ENCODE results near the gene SNTG2.

SNTG2 gene

DNA sequence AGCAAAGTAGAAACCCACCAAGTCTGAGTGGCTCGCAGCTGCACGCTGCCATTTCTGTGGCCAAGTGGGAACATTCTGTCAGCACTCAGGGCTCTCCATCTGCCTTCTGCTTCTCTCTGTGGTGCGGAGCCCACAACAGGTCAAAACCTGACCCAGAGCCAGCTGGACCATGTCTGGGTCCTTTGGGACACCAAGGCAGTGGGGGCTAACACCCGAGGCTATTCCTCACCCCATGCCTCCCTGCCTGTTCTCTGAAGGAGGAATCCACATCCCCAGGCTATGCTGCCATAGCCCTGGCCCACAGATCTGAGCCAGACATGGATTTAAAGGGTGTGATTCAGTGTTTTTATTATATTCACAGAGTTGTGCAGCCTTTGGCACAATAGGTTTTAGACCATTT lies 86.4 kb downstream of the SNTG2 start:
- no peak overlapping the region for H3K4me3 ChIP-seq (ENCODE audit: low read depth, low read length)
- DNase-seq (ENCODE audit: low read depth), result no peak

GRCh38 chr2:1039549-1039948 lies 88.9 kb downstream of the SNTG2 start:
- no peak overlapping the region for H3K4me3 ChIP-seq (ENCODE audit: low read depth, low read length)
- no peak for DNase-seq (ENCODE audit: low read depth)

DNA sequence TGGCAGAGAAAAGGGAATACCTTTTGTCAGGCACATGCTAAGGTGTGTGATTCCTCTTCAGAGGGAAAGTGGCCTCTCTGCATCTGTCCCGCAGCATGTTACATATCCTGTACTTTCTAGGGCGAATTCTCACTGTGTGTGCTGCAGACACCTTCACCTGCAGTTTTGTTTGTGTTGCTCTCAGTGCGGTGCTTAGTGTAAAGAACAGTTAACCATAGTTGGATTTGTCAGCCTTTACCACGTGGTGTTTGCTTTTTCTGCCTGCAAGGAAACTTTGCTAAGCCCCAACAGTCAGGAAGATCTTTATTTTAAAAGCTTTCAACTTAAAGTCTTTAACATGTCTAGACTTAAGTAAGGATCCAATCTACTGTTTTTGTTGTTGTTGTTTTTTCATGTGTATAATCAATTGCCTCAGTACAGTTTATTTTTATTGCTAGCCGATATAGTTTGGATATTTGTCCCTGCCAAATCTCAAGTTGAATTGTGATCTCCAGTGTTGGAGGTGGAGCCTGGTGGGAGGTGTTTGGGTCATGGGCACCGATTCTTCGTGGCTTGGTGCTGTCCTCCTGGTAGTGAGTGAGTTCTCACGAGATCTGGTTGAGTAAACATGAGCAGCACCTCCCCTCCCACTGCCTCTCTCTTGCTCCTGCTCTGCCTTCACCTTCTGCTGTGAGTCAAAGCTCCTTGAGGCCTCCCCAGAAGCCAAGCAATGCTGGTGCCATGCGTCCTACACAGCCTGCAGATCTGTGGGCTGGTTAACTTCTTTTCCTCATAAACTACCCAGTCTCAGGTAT lies 90.6 kb downstream of the SNTG2 start:
- no peak overlapping the region for H3K4me3 ChIP-seq (ENCODE audit: low read depth, low read length)
- no peak for DNase-seq (ENCODE audit: low read depth)

DNA sequence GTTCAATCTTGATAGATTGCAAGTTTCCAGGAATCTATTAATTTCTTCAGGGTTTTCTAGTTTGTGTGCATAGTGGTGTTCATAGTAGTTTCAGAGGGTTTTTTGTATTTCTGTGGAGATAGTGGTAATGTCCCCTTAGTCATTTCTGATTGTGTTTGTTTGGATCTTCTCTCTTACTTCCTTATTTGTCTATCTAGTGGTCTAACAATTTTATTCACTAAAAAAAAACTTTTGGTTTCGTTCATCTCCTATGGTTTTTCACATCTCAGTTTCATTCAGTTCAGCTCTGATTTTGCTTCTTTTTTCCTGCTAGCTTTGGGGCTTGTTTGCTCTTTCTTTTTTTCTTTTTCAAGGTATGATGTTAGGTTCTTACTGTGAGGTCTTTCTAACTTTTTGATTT lies 94.5 kb downstream of the SNTG2 start:
- H3K4me3 ChIP-seq (ENCODE audit: low read depth, low read length), result no peak overlapping the region
- no peak for DNase-seq (ENCODE audit: low read depth)

DNA sequence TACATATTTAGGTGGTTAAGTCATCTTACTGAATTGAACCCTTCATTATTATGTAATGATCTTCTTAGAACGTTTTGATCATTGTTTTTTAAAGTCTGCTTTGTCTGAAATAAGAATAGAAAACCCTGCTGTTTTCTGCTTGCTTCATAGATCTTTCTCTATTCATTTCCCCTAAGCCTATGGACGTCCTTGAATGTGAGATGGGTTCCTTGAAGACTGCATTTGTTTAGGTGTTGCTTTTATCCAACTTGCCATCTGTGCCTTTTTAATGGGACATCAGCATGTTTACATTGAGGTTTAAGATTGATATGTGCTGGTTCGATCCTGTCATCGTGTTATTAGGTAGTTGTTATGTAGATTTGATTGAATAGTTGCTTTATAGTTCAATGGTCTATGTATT lies 95.4 kb downstream of the SNTG2 start:
- no peak overlapping the region for H3K4me3 ChIP-seq (ENCODE audit: low read depth, low read length)
- DNase-seq (ENCODE audit: low read depth), result no peak

DNA sequence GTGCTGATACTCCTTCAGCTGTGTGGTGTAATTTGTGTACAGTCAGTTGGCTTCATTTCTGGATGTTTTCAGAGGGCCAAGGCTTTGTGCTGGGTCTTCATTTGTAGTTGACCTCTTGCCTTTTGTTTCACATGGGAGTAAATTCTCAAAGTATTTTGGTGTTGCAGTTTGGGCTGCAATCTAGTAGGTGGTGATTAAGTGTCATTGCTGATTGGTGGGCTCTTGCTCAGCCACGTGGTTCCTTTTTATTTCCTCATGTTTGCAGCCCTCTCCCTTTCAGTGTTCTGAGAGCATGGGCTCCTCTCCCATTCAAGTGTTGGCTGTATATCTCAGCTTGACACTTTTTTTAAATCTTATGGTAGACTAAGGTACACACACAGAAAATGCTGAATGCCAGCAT lies 96.8 kb downstream of the SNTG2 start:
- H3K4me3 ChIP-seq (ENCODE audit: low read depth, low read length), result no peak overlapping the region
- peak; percentile 3 for DNase-seq (ENCODE audit: low read depth)

DNA sequence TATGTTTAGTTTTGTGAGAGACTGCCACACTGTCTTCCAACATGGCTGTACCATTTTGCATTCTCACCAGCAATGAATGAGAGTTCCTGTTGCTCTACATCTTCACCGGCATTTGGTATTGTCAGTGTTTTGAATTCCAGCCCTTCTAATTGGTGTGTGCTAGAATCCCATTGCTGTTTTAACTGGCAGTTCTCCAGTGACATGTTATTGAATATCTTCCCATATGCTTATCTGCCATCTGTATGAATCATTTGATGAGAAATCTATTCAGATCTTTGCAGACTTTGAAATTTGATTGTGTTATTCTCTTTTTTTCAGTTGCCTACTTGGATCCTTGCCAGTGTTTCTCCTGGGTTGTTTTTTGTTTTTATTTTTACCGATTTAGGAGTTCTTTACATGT lies 99.0 kb downstream of the SNTG2 start:
- no peak overlapping the region for H3K4me3 ChIP-seq (ENCODE audit: low read depth, low read length)
- peak; percentile 52 for DNase-seq (ENCODE audit: low read depth)

DNA sequence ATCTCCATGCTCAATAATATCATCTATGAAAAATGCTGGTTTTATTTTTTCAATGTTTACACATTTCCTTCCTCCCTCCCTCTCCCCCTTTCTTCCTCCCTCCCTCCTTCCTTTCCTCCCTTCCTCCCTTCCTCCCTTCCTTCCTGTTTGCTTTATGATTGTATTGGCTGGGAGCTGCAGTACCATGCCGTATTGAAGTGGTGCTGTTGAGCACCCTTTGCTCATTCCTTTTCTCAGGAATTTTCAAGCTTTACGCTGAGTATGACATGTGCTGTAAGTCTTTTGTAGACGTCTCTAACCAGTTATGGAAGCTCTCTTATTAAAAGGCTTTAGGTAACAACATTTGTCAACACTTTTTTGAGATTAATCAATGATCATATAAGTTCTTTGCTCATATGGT lies 100.4 kb downstream of the SNTG2 start:
- H3K4me3 ChIP-seq (ENCODE audit: low read depth, low read length), result no peak overlapping the region
- peak; percentile 3 for DNase-seq (ENCODE audit: low read depth)

DNA sequence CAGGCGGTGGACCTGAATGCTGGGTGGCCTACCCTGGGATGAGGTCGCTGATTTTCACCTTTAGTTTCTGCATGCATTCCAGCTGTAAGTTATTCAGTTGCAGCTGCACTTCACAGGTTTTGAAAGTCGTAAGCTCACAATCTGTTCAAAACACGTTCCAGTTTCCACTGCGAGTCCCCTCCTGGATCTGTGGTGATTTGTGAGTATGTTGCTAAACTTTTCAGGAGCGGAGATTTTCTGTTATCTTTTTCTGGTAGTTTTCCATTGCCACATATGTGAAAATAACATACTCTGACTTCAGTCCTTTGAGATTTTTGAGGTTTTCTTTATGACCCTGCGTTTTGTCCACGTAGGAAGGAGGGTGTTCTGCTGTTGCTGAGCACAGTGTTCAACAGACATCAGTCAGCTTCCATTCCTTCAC lies 102.1 kb downstream of the SNTG2 start:
- no peak overlapping the region for H3K4me3 ChIP-seq (ENCODE audit: low read depth, low read length)
- peak; percentile 61 for DNase-seq (ENCODE audit: low read depth)

DNA sequence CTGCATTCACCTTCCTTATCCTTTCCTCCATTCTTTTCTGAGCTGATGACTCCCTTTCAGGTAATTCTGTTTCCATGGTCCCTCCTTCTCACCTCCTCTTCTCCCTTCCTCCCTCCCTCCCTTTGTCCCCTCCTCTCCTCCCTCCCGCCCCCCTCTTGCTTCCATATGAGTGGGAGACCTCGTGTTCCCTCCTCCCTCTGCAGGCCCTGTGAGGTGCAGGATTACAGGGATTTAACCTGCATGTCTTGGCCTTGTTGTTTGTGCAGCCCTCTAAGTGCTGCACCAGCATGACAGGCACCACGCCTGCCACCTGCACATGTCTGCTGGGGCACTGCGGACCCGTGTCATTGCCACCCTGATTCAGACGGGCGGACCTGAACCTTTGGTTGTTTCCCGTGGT lies 103.1 kb downstream of the SNTG2 start:
- H3K4me3 ChIP-seq (ENCODE audit: low read depth, low read length), result no peak overlapping the region
- DNase-seq (ENCODE audit: low read depth), result no peak

GRCh38 chr2:1054399-1054798 lies 103.8 kb downstream of the SNTG2 start:
- DNase-seq (ENCODE audit: low read depth), result no peak

DNA sequence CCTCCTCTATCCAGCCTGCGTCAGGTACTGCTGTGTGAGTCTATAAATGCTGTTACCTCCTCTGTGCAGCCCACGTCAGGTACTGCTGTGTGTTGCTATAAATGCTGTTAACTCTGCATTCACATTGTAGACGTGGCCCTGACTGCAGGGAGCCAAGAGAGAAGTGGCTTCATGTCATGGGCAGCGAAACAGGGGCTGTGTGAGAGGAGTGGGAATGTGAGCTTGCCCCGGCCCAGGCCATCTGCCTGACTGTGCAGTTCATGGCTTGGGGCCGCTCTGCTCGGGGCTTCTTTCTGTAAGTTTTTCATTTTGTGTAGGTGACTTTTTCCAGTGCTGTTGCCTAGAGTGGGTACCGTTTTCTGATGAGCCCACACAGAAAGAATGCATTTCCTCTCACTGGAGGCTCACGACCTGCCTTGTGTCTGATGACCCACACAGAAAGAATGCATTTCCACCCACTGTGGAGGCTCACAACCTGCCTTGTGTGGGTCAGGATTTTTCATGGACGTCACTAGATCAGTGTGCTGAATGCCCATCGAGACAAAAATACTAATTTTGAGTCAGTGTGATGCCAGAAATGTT lies 104.5 kb downstream of the SNTG2 start:
- peak; percentile 68 for DNase-seq (ENCODE audit: low read depth)
- no peak overlapping the region for H3K4me3 ChIP-seq (ENCODE audit: low read depth, low read length)

More at GRCh38 chr2:1054399-1054798, 103.8 kb downstream of the SNTG2 start:
- no peak overlapping the region for H3K4me3 ChIP-seq (ENCODE audit: low read depth, low read length)

- H3K4me3 ChIP-seq (ENCODE audit: low read depth, low read length), result no peak overlapping the region
- no peak for DNase-seq (ENCODE audit: low read depth)
Measured at GRCh38 chr2:1060372-1060771, 109.7 kb downstream of the SNTG2 start.

DNA sequence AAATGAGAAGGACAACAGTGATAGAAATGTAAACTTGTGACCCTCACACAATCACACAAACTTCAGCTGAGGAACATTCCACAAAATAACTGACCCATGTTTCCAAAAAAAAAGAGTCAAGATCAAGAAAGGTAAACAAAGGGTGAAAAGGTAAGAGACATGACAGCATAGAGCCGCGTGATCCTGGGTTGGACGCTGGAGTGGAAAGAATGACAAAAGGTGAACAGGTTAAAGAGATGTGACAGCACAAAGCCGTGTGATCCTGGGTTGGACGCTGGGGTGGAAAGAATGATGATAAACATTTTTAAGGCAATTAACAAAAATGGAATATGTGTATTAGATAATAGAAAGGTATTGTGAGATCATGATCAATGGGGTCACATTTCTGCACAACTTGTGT lies 110.3 kb downstream of the SNTG2 start:
- DNase-seq (ENCODE audit: low read depth), result no peak
- H3K4me3 ChIP-seq (ENCODE audit: low read depth, low read length), result no peak overlapping the region

GRCh38 chr2:1068241-1068640 lies 117.6 kb downstream of the SNTG2 start:
- no peak for DNase-seq (ENCODE audit: low read depth)
- H3K4me3 ChIP-seq (ENCODE audit: low read depth, low read length), result no peak overlapping the region

- no peak overlapping the region for H3K4me3 ChIP-seq (ENCODE audit: low read depth, low read length)
- DNase-seq (ENCODE audit: low read depth), result no peak
Measured at GRCh38 chr2:1068822-1069221, 118.2 kb downstream of the SNTG2 start.

DNA sequence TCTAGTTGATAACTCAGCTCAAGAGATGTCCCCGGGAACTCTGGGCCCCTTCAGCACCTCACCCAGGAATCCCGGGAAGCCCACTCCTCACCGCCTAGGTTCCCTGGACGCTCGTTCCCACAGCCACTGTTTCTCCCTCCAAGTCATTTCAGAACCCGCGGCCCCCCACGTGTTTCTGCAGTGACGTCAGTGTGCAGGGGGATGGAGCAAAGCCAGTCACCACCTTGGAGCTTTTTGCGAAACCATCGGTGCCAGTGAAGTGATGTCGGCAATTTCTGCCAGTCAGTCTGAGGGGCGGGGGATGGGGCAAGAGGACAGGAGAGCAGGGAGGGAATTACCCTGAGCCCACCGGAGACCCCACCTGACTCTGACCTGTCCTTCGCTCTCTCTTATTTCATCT lies 119.2 kb downstream of the SNTG2 start:
- no peak for DNase-seq (ENCODE audit: low read depth)
- no peak overlapping the region for H3K4me3 ChIP-seq (ENCODE audit: low read depth, low read length)

DNA sequence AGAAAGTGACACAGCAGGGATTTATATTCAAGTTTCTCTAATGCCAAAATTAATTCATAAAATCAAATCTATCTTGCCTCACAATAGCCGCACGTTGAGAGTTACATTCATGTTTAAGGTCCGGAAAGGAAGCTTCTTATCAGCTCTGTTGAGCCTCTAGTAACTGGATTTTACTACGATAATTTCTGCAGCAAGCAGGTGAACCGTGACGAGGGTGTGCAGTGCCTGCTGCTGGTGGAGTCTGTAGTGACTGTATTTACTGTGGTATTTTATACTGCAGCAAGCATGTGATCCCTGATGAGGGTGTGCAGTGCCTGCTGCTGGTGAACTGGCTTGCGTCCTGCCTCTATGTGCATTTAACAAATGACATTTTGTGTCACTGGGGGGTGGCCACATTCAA lies 120.0 kb downstream of the SNTG2 start:
- no peak for DNase-seq (ENCODE audit: low read depth)
- H3K4me3 ChIP-seq (ENCODE audit: low read depth, low read length), result no peak overlapping the region

DNA sequence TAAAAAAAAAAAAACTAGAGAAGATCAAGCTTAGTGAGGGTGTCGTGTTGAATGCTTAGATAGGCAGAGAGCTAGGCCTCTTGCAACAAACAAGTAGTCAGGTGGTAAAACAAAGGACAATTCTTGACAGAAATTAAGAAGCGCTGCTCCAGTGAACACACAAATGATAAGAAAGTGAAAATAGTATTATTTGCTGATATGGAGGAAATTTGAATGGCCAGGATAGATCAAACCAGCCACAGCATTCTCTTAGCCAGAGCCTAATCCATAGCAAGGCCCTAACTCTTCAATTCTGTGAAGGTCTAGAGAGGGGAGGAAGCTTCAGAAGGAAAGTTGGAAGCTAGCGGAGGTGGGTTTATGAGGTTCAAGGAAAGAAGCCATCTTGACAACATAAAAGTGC lies 121.0 kb downstream of the SNTG2 start:
- H3K4me3 ChIP-seq (ENCODE audit: low read depth, low read length), result no peak overlapping the region
- DNase-seq (ENCODE audit: low read depth), result no peak

GRCh38 chr2:1072250-1072649 lies 121.6 kb downstream of the SNTG2 start:
- H3K4me3 ChIP-seq (ENCODE audit: low read depth, low read length), result no peak overlapping the region
- no peak for DNase-seq (ENCODE audit: low read depth)

DNA sequence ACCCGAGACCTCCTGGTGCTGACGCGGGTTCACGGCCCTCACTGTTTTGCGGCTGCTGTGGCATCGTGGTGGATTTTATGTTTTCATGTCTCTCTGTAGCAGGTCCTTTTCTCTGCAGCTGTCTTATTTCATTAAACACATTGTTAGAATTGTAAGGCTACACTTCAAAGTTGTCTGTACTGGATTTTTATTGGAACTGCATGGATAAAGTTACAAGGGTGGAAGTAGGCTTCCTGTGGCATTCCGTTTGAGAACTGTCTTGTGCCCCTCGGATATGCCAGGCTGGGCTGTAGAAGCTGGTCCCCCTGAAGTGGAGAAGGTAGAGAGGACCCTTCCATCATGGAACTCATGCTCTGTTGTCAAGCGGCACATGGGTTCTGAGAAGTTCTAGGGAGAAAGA lies 127.3 kb downstream of the SNTG2 start:
- DNase-seq (ENCODE audit: low read depth), result no peak
- H3K4me3 ChIP-seq (ENCODE audit: low read depth, low read length), result no peak overlapping the region

Data from skeletal muscle cell (primary cell).